LoVo (cell line): ENCODE measurements around the gene SNHG17.
"Not testable (repeated sequence)": the region's sequence is repeated elsewhere in the genome, so short reads cannot be mapped to it uniquely, and the experiment has no call there.

ENCODE experiments used
- DNase-seq: peaks from one replicate; pipeline ENCODE4 v3.0.0-alpha.2; 2016; ENCODE audit warnings: low spot score

The SNHG17 gene

GRCh38 chr20:38434770-38435554, at the start of gene SNHG17:
Gene SNHG17 (minus strand): TSS chr20:38435328.
- peak; percentile 90 for DNase-seq

DNA sequence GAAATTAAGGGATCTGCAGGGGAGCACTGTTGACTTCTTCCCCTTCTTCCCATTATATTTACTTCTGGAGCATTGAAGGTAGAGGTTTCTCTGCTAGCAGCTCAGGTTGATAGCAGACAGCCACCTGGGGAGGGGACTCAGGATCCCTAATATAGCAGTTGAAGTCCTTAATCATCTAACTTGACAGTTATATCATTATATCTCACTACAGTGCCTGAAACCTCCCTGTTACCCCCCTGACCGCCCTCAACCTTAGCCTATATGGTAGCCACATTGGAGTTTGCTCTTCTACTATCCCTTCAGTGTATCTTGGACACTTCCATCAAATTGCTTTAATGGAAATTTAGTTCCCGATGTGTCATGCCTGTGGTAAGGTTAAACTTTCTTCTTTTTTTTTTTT, 44.5 kb upstream of the SNHG17 start:
- no peak for DNase-seq

- no peak for DNase-seq
Measured at GRCh38 chr20:38477747-38478146, 42.6 kb upstream of the SNHG17 start.

- DNase-seq = peak; percentile 20
Measured at GRCh38 chr20:38473367-38473795, 38.3 kb upstream of the SNHG17 start.

GRCh38 chr20:38472513-38473366, 37.6 kb upstream of the SNHG17 start, which contains the start of gene RALGAPB:
Gene RALGAPB (plus strand): TSS chr20:38472843. CDS start chr20:38488433, 15,590 bp downstream.
- peak; percentile 98 for DNase-seq

GRCh38 chr20:38471987-38472512, 36.9 kb upstream of the SNHG17 start:
- peak; percentile 2 for DNase-seq

GRCh38 chr20:38471245-38471644, 36.1 kb upstream of the SNHG17 start:
- DNase-seq = no peak

GRCh38 chr20:38466983-38467382, 31.9 kb upstream of the SNHG17 start:
- DNase-seq = no peak

DNA sequence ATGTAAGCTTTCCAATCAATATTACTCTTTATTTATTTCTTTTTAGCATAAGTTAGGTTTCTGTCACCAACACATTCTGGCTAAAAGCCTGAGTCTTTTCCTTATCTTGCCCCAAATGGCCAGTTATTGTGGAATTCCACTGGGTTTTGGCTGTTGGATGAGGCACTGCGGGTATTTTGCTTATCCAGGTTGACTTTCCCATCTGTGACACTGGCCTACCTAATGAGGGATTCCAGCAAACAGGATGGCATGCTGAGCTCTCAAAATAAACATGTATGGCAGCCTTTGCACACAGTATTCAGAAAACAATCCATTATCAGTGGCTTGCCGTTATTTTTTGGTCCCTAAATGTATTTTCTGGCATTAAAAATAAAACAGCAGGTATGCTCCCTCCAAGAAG, 31.0 kb upstream of the SNHG17 start:
- DNase-seq = no peak

GRCh38 chr20:38461569-38461968, 26.4 kb upstream of the SNHG17 start:
- not testable (repeated sequence) for DNase-seq

GRCh38 chr20:38461167-38461566, 26.0 kb upstream of the SNHG17 start:
- DNase-seq = not testable (repeated sequence)

DNA sequence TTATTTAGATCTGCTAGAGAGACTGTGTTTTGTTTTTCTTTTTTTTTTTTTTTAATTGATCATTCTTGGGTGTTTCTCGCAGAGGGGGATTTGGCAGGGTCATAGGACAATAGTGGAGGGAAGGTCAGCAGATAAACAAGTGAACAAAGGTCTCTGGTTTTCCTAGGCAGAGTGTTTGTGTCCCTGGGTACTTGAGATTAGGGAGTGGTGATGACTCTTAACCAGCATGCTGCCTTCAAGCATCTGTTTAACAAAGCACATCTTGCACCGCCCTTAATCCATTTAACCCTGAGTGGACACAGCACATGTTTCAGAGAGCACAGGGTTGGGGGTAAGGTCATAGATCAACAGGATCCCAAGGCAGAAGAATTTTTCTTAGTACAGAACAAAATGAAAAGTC, 25.5 kb upstream of the SNHG17 start:
- DNase-seq = not testable (repeated sequence)

DNA sequence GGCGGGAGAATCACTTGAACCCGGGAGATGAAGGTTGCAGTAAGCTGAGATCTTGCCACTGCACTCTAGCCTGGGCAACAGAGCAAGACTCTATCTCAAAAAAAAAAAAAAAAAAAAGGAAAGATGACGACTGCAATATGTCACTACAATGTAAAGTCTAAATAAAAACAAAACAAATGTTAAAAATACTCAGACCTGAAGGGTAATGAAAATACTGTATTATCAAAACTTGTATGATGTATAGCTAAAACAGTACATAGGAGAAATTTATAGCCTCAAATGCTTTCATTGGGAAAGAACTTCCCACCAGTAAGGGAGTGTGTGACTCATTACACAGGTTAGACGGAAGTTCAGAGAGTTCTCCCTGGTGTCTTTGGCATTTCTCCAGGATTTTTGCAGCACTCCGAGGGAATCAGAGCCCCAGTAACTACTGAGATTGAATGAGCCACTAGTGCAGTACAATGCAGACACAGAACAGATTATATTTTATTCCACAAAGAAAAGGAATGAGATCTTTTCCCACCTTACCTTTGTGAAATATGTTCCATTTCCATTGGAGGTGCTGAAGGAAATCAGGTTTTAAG, 25.0 kb upstream of the SNHG17 start:
- DNase-seq = peak; percentile 92

- no peak for DNase-seq
Measured at GRCh38 chr20:38458314-38458713, 23.2 kb upstream of the SNHG17 start.

- DNase-seq = no peak
Measured at GRCh38 chr20:38454556-38455473, 19.7 kb upstream of the SNHG17 start.

DNA sequence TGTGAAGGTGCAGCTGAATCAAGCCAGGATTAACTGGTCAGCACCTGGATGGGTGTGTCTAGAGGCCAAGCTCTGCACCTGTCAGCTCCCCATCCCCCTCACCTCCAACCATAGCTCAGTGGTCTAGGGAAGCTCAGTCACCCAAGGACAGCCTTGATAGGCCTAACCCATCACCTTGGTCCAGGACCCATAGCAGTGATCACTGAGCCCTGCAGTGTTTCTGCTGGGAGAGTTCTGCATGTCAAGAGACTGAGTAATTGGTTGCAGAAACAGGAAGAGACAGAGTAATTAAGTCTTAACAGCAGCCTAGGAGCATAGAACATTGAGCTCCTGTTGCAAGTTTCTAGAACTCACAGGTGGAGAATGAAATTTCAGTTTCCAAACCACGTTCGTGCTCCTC, 18.8 kb upstream of the SNHG17 start:
- no peak for DNase-seq

- no peak for DNase-seq
Measured at GRCh38 chr20:38452880-38453624, 17.9 kb upstream of the SNHG17 start.

- DNase-seq = no peak
Measured at GRCh38 chr20:38450412-38450975, 15.4 kb upstream of the SNHG17 start.

DNA sequence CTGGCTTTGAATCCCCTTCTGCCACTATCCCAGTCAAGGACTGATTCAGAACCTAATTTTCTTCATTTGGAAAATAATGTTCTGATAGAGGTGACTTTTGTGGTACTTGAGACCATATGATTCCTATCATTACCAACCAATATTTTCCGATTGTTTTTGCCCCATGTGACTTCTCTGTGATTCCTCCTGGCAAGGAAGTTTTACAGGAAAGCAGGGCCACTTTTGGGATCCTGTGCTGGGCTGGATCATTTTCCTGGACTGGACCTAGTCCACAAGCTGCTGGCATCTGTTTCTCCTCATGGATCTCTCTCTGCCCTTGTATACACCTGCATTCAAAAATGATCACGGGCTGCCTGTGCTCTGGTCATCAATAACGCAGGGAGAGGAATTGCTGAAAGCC, 13.9 kb upstream of the SNHG17 start:
- DNase-seq = no peak
